LoVo (cell line): ENCODE measurements around the gene RHPN2.
"Not testable (repeated sequence)": the region's sequence is repeated elsewhere in the genome, so short reads cannot be mapped to it uniquely, and the experiment has no call there.

Experiments used
- DNase-seq: peaks from one replicate; pipeline ENCODE4 v3.0.0-alpha.2; 2016; ENCODE audit warnings: low spot score

The RHPN2 gene

GRCh38 chr19:33026602-33027001 lies 38.1 kb downstream of the RHPN2 start:
- DNase-seq, result not testable (repeated sequence)

- DNase-seq, result not testable (repeated sequence)
Measured at GRCh38 chr19:33025468-33026238, 39.0 kb downstream of the RHPN2 start.

GRCh38 chr19:33024398-33024797 lies 40.3 kb downstream of the RHPN2 start:
- DNase-seq, result no peak

GRCh38 chr19:33022472-33023116 lies 42.1 kb downstream of the RHPN2 start:
- no peak for DNase-seq

GRCh38 chr19:33010891-33011290 lies 53.8 kb downstream of the RHPN2 start:
- DNase-seq, result not testable (repeated sequence)

- DNase-seq, result no peak
Measured at GRCh38 chr19:33008738-33009137, 56.0 kb downstream of the RHPN2 start.

- peak; percentile 12 for DNase-seq
Measured at GRCh38 chr19:33005440-33005839, 59.2 kb downstream of the RHPN2 start.

- not testable (repeated sequence) for DNase-seq
Measured at GRCh38 chr19:33003424-33004024, 61.2 kb downstream of the RHPN2 start.

GRCh38 chr19:33002126-33002865 lies 62.4 kb downstream of the RHPN2 start:
- not testable (repeated sequence) for DNase-seq

GRCh38 chr19:33000910-33001309 lies 63.8 kb downstream of the RHPN2 start:
- no peak for DNase-seq

- DNase-seq, result no peak
Measured at GRCh38 chr19:33000510-33000909, 64.2 kb downstream of the RHPN2 start.

GRCh38 chr19:32998722-32999121 lies 66.0 kb downstream of the RHPN2 start:
- no peak for DNase-seq

- DNase-seq, result no peak
Measured at GRCh38 chr19:32997716-32998355, 66.9 kb downstream of the RHPN2 start.

GRCh38 chr19:32997061-32997464 lies 67.6 kb downstream of the RHPN2 start:
- not testable (repeated sequence) for DNase-seq

- not testable (repeated sequence) for DNase-seq
Measured at GRCh38 chr19:32995966-32996365, 68.7 kb downstream of the RHPN2 start.

- no peak for DNase-seq
Measured at GRCh38 chr19:32988724-32989123, 76.0 kb downstream of the RHPN2 start.

- not testable (repeated sequence) for DNase-seq
Measured at GRCh38 chr19:32988254-32988653, 76.4 kb downstream of the RHPN2 start.

- not testable (repeated sequence) for DNase-seq
Measured at GRCh38 chr19:32982488-32982887, 82.2 kb downstream of the RHPN2 start.

- not testable (repeated sequence) for DNase-seq
Measured at GRCh38 chr19:32979807-32980206, 84.9 kb downstream of the RHPN2 start.

GRCh38 chr19:32977813-32978212 lies 86.9 kb downstream of the RHPN2 start:
- DNase-seq, result not testable (repeated sequence)

- no peak for DNase-seq
Measured at GRCh38 chr19:32977280-32977679, 87.4 kb downstream of the RHPN2 start.
